ENCODE data around the gene FAM163A. TPM values are rescaled to one million over a fixed set of nuclear protein-coding genes. Genes with fewer than 3 reads are reported as not detected.

FAM163A gene
- total RNA-seq, 1 experiment from 2014 or later: not detected

DNA sequence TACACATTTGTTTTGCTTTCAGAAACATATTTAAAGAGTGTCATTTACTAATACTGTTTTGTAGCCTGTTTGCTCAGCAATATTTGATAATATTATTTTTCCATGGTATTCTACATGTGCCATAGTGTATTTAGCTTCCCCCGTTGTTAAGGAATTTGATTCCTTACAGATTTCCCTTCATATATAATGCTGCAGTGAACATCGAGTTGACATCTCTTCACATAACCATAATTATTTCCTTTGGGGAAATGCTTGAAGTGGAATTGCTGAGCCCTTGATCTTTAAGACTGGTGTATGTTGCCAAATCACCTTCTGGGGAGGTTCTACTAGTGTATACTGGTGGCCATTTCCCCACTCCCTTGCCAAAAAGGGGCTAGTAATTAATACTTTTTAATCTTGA, 42.6 kb downstream of the FAM163A start:
- TF ChIP-seq, protein P1, sequence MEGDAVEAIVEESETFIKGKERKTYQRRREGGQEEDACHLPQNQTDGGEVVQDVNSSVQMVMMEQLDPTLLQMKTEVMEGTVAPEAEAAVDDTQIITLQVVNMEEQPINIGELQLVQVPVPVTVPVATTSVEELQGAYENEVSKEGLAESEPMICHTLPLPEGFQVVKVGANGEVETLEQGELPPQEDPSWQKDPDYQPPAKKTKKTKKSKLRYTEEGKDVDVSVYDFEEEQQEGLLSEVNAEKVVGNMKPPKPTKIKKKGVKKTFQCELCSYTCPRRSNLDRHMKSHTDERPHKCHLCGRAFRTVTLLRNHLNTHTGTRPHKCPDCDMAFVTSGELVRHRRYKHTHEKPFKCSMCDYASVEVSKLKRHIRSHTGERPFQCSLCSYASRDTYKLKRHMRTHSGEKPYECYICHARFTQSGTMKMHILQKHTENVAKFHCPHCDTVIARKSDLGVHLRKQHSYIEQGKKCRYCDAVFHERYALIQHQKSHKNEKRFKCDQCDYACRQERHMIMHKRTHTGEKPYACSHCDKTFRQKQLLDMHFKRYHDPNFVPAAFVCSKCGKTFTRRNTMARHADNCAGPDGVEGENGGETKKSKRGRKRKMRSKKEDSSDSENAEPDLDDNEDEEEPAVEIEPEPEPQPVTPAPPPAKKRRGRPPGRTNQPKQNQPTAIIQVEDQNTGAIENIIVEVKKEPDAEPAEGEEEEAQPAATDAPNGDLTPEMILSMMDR (IDR thresholded peaks at IDR 0.05; ENCODE audit: insufficient read depth in 1 of 2, low read depth in 1 of 2, low read length in 1 of 2, severe bottlenecking in 1 of 2, unreplicated experiment in 1 of 2): no peak
- no peaks in the 10 kb centered on the region for H3K27me3 ChIP-seq (replicated peaks; ENCODE audit: control insufficient read depth, insufficient read depth, low read length)
- H3K36me3 ChIP-seq (ENCODE audit: control insufficient read depth, insufficient read depth, low read length): no peaks in the 10 kb centered on the region
- Mint-ChIP-seq H3K4me3 (ENCODE audit: unreplicated experiment) (no peak overlapping the region), H3K9me3 (ENCODE audit: unreplicated experiment) (no peaks in the 10 kb centered on the region), H3K36me3 (ENCODE audit: insufficient read depth, unreplicated experiment) (no peaks in the 10 kb centered on the region), H3K27ac (ENCODE audit: unreplicated experiment) (no peak overlapping the region), H3K4me1 (ENCODE audit: low read depth, unreplicated experiment) (no peaks in the 10 kb centered on the region), H3K27me3 (ENCODE audit: insufficient read depth, unreplicated experiment) (peaks cover 6% of the 10 kb centered on the region)
- H3K4me3 ChIP-seq (ENCODE audit: low read depth, low read length): no peak overlapping the region
- ChIA-PET CTCF (interaction anchor here (0.5 kb wide), 1 partner anchor 144 kb away, joined by 4 read pairs; no protein-coding TSS in a partner anchor), POLR2A (no interaction called here)
- intact Hi-C loops (cut with micrococcal nuclease; ENCODE audit: unreplicated experiment): no loop called here
- H3K4me1 ChIP-seq: no peaks in the 10 kb centered on the region
- DNase-seq: no peak
- no peaks in the 10 kb centered on the region for H3K9me3 ChIP-seq
- BruUV-seq (replicated peaks): no TSS peak

DNA sequence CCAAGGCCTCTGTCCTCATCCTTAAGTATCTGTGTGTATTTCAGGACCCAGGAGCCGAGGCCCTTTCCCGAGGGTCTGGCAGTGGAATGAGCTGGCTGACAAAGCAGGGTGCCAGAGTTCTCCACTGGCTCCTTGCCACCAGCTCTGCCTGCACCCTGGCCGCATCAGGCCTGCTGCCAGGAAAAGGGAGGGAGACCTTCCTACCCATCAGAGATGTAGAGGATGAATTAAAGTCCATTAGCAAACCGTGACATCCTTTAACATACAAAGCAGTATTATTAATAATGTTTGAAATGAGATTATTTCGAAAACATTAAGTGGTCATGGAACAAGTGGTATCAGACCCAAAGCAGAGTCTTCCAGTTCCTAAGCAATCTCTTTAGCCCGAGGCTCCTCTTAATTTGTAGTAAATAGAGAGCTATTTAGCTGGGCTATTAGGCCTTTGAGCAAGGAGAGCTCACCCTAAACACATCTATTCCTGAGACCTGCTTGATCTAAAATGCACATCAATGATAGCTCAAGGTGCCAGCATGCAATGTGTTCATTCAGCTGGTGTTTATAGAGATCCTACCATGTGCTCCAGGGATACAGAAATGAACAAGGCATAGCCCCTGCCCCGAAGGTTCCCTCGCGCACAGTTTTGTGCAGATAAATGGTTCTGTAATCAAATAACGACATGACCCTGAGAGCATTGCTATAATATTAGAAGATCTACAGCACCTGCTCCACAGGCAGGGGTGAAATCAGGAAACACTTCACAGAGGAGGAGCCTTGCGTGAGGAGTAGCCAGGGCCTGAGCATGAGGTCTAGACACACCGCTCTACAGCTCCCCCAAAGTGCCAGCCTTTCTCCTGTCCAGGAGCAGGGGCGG, 44.0 kb downstream of the FAM163A start:
- Mint-ChIP-seq H3K4me3 (ENCODE audit: unreplicated experiment) (no peak overlapping the region), H3K9me3 (ENCODE audit: unreplicated experiment) (no peaks in the 10 kb centered on the region), H3K27ac (ENCODE audit: unreplicated experiment) (no peak overlapping the region), H3K36me3 (ENCODE audit: insufficient read depth, unreplicated experiment) (no peaks in the 10 kb centered on the region), H3K27me3 (ENCODE audit: insufficient read depth, unreplicated experiment) (peaks cover 4% of the 10 kb centered on the region), H3K4me1 (ENCODE audit: low read depth, unreplicated experiment) (no peaks in the 10 kb centered on the region)
- intact Hi-C loops (cut with micrococcal nuclease; ENCODE audit: unreplicated experiment): no loop called here
- H3K27me3 ChIP-seq (replicated peaks; ENCODE audit: control insufficient read depth, insufficient read depth, low read length): no peaks in the 10 kb centered on the region
- H3K36me3 ChIP-seq (ENCODE audit: control insufficient read depth, insufficient read depth, low read length): no peaks in the 10 kb centered on the region
- no peak overlapping the region for H3K4me3 ChIP-seq (ENCODE audit: low read depth, low read length)
- DNase-seq: no peak
- TF ChIP-seq, protein P1 (IDR thresholded peaks at IDR 0.05; ENCODE audit: insufficient read depth in 1 of 2, low read depth in 1 of 2, low read length in 1 of 2, severe bottlenecking in 1 of 2, unreplicated experiment in 1 of 2): no peak
- no peaks in the 10 kb centered on the region for H3K9me3 ChIP-seq
- ChIA-PET POLR2A (no interaction called here), CTCF (no interaction called here)
- H3K4me1 ChIP-seq: no peaks in the 10 kb centered on the region
- BruUV-seq (replicated peaks): no TSS peak

DNA sequence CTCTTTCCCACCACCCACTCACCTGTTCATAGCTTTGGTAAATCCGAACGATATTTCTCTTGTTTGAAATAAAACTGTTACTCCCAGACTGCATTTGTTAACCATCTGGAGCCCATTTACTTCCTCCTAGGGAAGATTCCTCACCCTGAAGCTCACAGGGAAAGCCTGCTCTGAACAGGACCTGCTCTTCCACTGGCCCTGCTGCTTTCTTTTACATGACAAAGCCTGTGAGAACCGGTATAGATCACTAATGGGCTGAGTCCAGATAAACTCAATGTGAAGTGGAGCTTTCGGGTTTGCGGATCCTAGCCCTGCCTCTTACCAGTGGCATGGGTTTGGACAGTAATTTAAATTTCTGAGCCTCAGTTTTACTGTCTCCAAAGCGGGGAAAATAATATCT, 45.2 kb downstream of the FAM163A start:
- no peak overlapping the region for H3K27ac Mint-ChIP-seq (ENCODE audit: unreplicated experiment)
- Histone ChIP-seq H3K36me3 (ENCODE audit: control insufficient read depth, insufficient read depth, low read length) (no peaks in the 10 kb centered on the region), H3K27me3 (replicated peaks; ENCODE audit: control insufficient read depth, insufficient read depth, low read length) (no peaks in the 10 kb centered on the region), H3K9me3 (no peaks in the 10 kb centered on the region), H3K4me1 (no peaks in the 10 kb centered on the region), H3K4me3 (ENCODE audit: low read depth, low read length) (no peak overlapping the region)
- H3K27me3 Mint-ChIP-seq (ENCODE audit: insufficient read depth, unreplicated experiment): peaks cover 3% of the 10 kb centered on the region
- intact Hi-C loops (cut with micrococcal nuclease; ENCODE audit: unreplicated experiment): no loop called here
- ChIA-PET POLR2A (no interaction called here), CTCF (no interaction called here)
- TF ChIP-seq, protein P1 (IDR thresholded peaks at IDR 0.05; ENCODE audit: insufficient read depth in 1 of 2, low read depth in 1 of 2, low read length in 1 of 2, severe bottlenecking in 1 of 2, unreplicated experiment in 1 of 2): no peak
- DNase-seq: no peak
- H3K9me3 Mint-ChIP-seq (ENCODE audit: unreplicated experiment): no peaks in the 10 kb centered on the region
- no TSS peak for BruUV-seq (replicated peaks)
- H3K4me1 Mint-ChIP-seq (ENCODE audit: low read depth, unreplicated experiment): no peaks in the 10 kb centered on the region
- H3K4me3 Mint-ChIP-seq (ENCODE audit: unreplicated experiment): no peak overlapping the region
- no peaks in the 10 kb centered on the region for H3K36me3 Mint-ChIP-seq (ENCODE audit: insufficient read depth, unreplicated experiment)
